ENCODE measurements around the gene NELL1.

Gene NELL1

DNA sequence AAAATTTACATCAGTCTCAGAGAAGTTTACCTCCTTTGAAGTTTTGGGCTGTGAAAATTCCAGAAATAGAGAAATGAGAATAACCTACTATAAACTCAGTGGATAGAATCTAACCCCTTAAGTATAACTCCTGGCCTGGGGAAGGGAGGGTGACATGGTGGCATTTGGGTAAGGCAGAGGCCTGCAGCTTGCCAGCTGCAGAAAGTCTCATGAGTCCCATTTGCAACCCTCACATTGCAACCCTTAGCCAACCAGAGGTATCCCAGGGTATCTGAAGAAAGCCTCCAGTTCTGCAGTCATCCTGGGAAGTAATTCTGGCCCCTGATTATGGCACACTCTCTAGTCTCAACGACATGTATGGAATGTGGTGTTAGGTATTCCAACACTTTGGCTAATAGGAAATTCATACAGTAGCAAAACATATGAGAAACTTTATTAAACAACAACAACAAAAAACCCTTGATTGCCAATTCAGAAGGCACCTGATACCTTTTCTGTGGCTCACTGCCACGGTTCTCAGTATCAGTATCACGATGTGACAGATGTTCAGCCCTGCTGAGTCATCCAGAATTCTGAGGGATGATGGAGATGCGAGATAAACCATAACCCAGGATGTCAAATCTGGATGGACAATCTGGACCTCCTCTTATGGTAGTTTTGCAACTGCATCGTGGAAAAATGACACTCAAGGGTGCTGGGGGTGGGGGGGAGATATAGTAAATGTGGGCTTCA lies 743.4 kb downstream of the NELL1 start:
- Histone ChIP-seq H3K23ac (ENCODE audit: low read length) (no peak overlapping the region), H2BK12ac (ENCODE audit: low read length) (no peak overlapping the region)

DNA sequence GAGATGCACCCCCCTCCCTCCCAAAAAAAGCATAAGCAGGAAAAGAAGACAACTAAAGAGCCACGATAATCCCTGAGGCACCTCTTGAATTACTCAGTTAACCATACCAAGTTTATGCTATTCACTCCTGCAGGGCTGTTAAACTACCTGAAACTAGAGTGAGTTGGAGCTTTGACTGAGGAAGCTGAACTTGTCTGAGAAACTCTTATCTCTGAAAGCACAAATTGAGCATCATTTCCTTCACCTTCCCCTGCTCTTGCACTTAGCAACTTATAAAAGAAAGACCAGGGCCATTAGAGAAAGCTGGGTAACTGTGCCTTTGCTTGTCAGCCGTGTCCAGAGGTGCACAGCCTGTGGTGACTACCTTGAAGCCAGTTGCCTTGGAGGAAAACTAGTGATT lies 745.6 kb downstream of the NELL1 start:
- Histone ChIP-seq H2BK12ac (ENCODE audit: low read length) (no peak overlapping the region), H2BK120ac (ENCODE audit: insufficient read depth, low read length, poor library complexity) (no peak overlapping the region), H3K79me1 (ENCODE audit: low read length) (no peaks in the 10 kb centered on the region), H4K8ac (ENCODE audit: low read depth, low read length) (no peak overlapping the region), H2AK5ac (ENCODE audit: low read length) (no peak overlapping the region), H3K4me1 (ENCODE audit: control insufficient read depth in 1 of 2, insufficient read depth in 2 of 2, low read length in 2 of 2) (no peaks in the 10 kb centered on the region), H3K27ac (ENCODE audit: low read depth, low read length) (no peak overlapping the region), H3K14ac (ENCODE audit: low read length) (no peak overlapping the region), H3K4me3 (ENCODE audit: low read depth, low read length) (no peak overlapping the region), H3K36me3 (ENCODE audit: control insufficient read depth in 1 of 2, insufficient read depth in 2 of 2, low read length in 2 of 2) (no peaks in the 10 kb centered on the region), H3K79me2 (ENCODE audit: control insufficient read depth, insufficient read depth, low read length, poor library complexity) (no peaks in the 10 kb centered on the region), H3K23ac (ENCODE audit: low read length) (no peak overlapping the region), H3K18ac (ENCODE audit: low read length) (no peak overlapping the region), H3K4me2 (ENCODE audit: low read length) (no peak overlapping the region), H2AFZ (ENCODE audit: insufficient read depth, low read length, poor library complexity) (no peak overlapping the region), H4K91ac (ENCODE audit: low read depth, low read length) (no peak overlapping the region), H3K9me3 (ENCODE audit: insufficient read depth, low read depth, low read length) (no peaks in the 10 kb centered on the region), H3K4ac (ENCODE audit: low read depth, low read length) (no peak overlapping the region), H2BK5ac (ENCODE audit: low read depth, low read length, poor library complexity) (no peak overlapping the region), H4K12ac (ENCODE audit: low read depth, low read length) (no peak overlapping the region), H3K27me3 (ENCODE audit: insufficient read depth, low read length) (no peaks in the 10 kb centered on the region), H3K9ac (ENCODE audit: low read length) (no peak overlapping the region)
- no CpG with 5 or more reads among the region's 2 CpGs for WGBS (ENCODE audit: extremely low coverage, insufficient coverage, insufficient read length)
- DNase-seq: no peak

More for the DNA sequence above, 743.4 kb downstream of the NELL1 start:
- Histone ChIP-seq H3K4me2 (ENCODE audit: low read length) (no peak overlapping the region), H2BK5ac (ENCODE audit: low read depth, low read length, poor library complexity) (no peak overlapping the region), H3K9me3 (ENCODE audit: insufficient read depth, low read depth, low read length) (no peaks in the 10 kb centered on the region), H3K4me1 (ENCODE audit: control insufficient read depth in 1 of 2, insufficient read depth in 2 of 2, low read length in 2 of 2) (no peaks in the 10 kb centered on the region), H2AK5ac (ENCODE audit: low read length) (no peak overlapping the region), H2AFZ (ENCODE audit: insufficient read depth, low read length, poor library complexity) (no peak overlapping the region), H2BK120ac (ENCODE audit: insufficient read depth, low read length, poor library complexity) (no peak overlapping the region), H4K8ac (ENCODE audit: low read depth, low read length) (no peak overlapping the region), H4K12ac (ENCODE audit: low read depth, low read length) (no peak overlapping the region), H3K14ac (ENCODE audit: low read length) (no peak overlapping the region), H3K27me3 (ENCODE audit: insufficient read depth, low read length) (no peaks in the 10 kb centered on the region), H3K4ac (ENCODE audit: low read depth, low read length) (no peak overlapping the region), H3K36me3 (ENCODE audit: control insufficient read depth in 1 of 2, insufficient read depth in 2 of 2, low read length in 2 of 2) (no peaks in the 10 kb centered on the region), H3K79me2 (ENCODE audit: control insufficient read depth, insufficient read depth, low read length, poor library complexity) (no peaks in the 10 kb centered on the region), H4K91ac (ENCODE audit: low read depth, low read length) (no peak overlapping the region), H3K27ac (ENCODE audit: low read depth, low read length) (no peak overlapping the region), H3K9ac (ENCODE audit: low read length) (no peak overlapping the region), H3K4me3 (ENCODE audit: low read depth, low read length) (no peak overlapping the region), H3K18ac (ENCODE audit: low read length) (no peak overlapping the region), H3K79me1 (ENCODE audit: low read length) (no peaks in the 10 kb centered on the region)
- DNase-seq: peak in 1 of 2 donors; percentile 14
- WGBS (ENCODE audit: extremely low coverage, insufficient coverage, insufficient read length): no CpG with 5 or more reads among the region's 5 CpGs

DNA sequence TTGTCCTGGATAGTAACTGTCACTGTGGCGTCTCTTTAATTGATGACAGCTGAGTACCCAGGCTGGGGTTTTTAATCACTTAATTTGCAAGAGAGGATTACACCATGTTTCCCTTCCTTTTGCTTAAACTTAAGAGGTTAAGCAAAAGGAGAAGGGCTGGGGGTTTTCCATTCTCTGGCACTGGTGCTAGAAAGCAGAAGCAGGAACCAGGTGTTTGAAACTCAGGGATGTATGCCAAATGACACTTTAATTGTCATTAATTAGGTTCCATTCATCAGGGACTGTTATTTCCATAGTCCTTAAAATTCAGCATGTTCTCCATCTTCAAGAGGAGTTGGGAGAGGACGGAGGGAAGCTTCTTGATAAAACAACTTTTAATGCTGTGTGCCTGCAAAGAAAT lies 746.2 kb downstream of the NELL1 start:
- H3K9ac ChIP-seq (ENCODE audit: low read length): no peak overlapping the region
- H3K9me3 ChIP-seq (ENCODE audit: insufficient read depth, low read depth, low read length): no peaks in the 10 kb centered on the region
- H3K14ac ChIP-seq (ENCODE audit: low read length): no peak overlapping the region
- no peak overlapping the region for H3K4me3 ChIP-seq (ENCODE audit: low read depth, low read length)
- no peak overlapping the region for H2BK12ac ChIP-seq (ENCODE audit: low read length)
- no peak overlapping the region for H3K23ac ChIP-seq (ENCODE audit: low read length)
- H4K12ac ChIP-seq (ENCODE audit: low read depth, low read length): no peak overlapping the region
- no peak overlapping the region for H4K91ac ChIP-seq (ENCODE audit: low read depth, low read length)
- H3K4me2 ChIP-seq (ENCODE audit: low read length): no peak overlapping the region
- H3K27me3 ChIP-seq (ENCODE audit: insufficient read depth, low read length): no peaks in the 10 kb centered on the region
- H3K36me3 ChIP-seq (ENCODE audit: control insufficient read depth in 1 of 2, insufficient read depth in 2 of 2, low read length in 2 of 2): no peaks in the 10 kb centered on the region
- no peak overlapping the region for H3K18ac ChIP-seq (ENCODE audit: low read length)
- no peak overlapping the region for H2BK120ac ChIP-seq (ENCODE audit: insufficient read depth, low read length, poor library complexity)
- no peak overlapping the region for H3K27ac ChIP-seq (ENCODE audit: low read depth, low read length)
- no peak overlapping the region for H2AK5ac ChIP-seq (ENCODE audit: low read length)
- H2AFZ ChIP-seq (ENCODE audit: insufficient read depth, low read length, poor library complexity): no peak overlapping the region
- H3K79me2 ChIP-seq (ENCODE audit: control insufficient read depth, insufficient read depth, low read length, poor library complexity): no peaks in the 10 kb centered on the region
- H4K8ac ChIP-seq (ENCODE audit: low read depth, low read length): no peak overlapping the region
- H3K79me1 ChIP-seq (ENCODE audit: low read length): no peaks in the 10 kb centered on the region
- no peak overlapping the region for H3K4ac ChIP-seq (ENCODE audit: low read depth, low read length)
- no CpG with 5 or more reads among the region's 2 CpGs for WGBS (ENCODE audit: extremely low coverage, insufficient coverage, insufficient read length)
- no peaks in the 10 kb centered on the region for H3K4me1 ChIP-seq (ENCODE audit: control insufficient read depth in 1 of 2, insufficient read depth in 2 of 2, low read length in 2 of 2)
- no peak overlapping the region for H2BK5ac ChIP-seq (ENCODE audit: low read depth, low read length, poor library complexity)
- no peak for DNase-seq

DNA sequence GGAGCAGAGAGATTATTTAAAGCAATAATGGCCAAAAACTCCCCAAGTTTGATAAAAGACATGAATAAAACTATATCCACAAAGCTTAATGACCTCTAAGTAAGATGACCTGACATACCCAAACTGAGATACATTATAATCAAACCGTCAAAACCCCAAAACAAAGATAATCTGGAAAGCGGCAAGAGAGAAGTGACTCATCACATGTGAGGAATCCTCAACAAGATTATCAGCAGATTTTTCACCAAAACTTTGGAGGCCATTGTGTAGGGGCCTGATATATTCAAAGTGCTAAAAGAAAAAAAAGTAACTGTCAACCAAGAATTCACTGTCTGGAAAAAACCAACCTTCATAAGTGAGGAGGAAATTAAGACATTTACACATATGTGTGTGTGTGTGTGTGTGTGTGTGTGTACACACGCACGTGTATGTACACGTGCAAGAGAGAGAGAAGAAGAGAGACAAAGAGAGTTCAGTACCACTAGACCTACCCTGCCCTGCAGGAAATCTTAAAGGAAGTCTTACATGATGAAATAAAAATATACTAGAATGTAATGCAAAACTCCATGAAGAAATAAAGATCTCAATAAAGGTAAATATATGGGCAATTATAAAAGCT lies 752.4 kb downstream of the NELL1 start:
- Histone ChIP-seq H3K27ac (ENCODE audit: low read depth, low read length) (no peak overlapping the region), H4K12ac (ENCODE audit: low read depth, low read length) (no peak overlapping the region), H3K23ac (ENCODE audit: low read length) (no peak overlapping the region), H3K36me3 (ENCODE audit: control insufficient read depth in 1 of 2, insufficient read depth in 2 of 2, low read length in 2 of 2) (no peaks in the 10 kb centered on the region), H2AFZ (ENCODE audit: insufficient read depth, low read length, poor library complexity) (no peak overlapping the region), H3K4me3 (ENCODE audit: low read depth, low read length) (no peak overlapping the region), H2AK5ac (ENCODE audit: low read length) (no peak overlapping the region), H3K4me2 (ENCODE audit: low read length) (no peak overlapping the region), H3K4ac (ENCODE audit: low read depth, low read length) (no peak overlapping the region), H3K4me1 (ENCODE audit: control insufficient read depth in 1 of 2, insufficient read depth in 2 of 2, low read length in 2 of 2) (no peaks in the 10 kb centered on the region), H3K14ac (ENCODE audit: low read length) (no peak overlapping the region), H2BK5ac (ENCODE audit: low read depth, low read length, poor library complexity) (no peak overlapping the region), H2BK120ac (ENCODE audit: insufficient read depth, low read length, poor library complexity) (no peak overlapping the region), H4K8ac (ENCODE audit: low read depth, low read length) (no peak overlapping the region), H4K91ac (ENCODE audit: low read depth, low read length) (no peak overlapping the region), H3K9ac (ENCODE audit: low read length) (no peak overlapping the region), H3K79me1 (ENCODE audit: low read length) (no peaks in the 10 kb centered on the region), H3K79me2 (ENCODE audit: control insufficient read depth, insufficient read depth, low read length, poor library complexity) (no peaks in the 10 kb centered on the region), H3K27me3 (ENCODE audit: insufficient read depth, low read length) (no peaks in the 10 kb centered on the region), H3K18ac (ENCODE audit: low read length) (no peak overlapping the region), H3K9me3 (ENCODE audit: insufficient read depth, low read depth, low read length) (no peaks in the 10 kb centered on the region), H2BK12ac (ENCODE audit: low read length) (no peak overlapping the region)
- WGBS (ENCODE audit: extremely low coverage, insufficient coverage, insufficient read length): no CpG with 5 or more reads among the region's 5 CpGs
- DNase-seq: peak in 1 of 2 donors; percentile 8

Data from trophoblast cell (in vitro differentiated cells and primary cell).